ENCODE measurements around the gene MAOB.
"Not testable (repeated sequence)": the region's sequence is repeated elsewhere in the genome, so short reads cannot be mapped to it uniquely, and the experiment has no call there.

DNA sequence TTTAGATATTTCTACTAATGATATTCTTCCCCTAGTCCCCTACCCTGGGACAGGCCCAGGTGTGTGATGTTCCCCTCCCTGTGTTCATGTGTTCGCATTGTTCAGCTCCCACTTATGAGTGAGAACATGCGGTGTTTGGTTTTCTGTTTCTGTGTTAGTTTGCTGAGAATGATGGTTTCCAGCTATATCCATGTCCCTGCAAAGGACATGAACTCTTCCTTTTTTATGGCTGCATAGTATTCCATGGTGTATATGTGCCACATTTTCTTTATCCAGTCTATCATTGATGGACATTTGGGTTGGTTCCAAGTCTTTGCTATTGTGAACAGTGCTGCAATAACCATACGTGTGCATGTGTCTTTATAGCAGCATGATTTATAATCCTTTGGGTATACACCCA lies 39.8 kb upstream of the MAOB start:
- not testable (repeated sequence) for TF ChIP-seq CTCF, POLR2A (IDR thresholded peaks at IDR 0.05)
